ENCODE measurements around the gene FMNL3. TPM values are rescaled to one million over a fixed set of nuclear protein-coding genes. Genes with fewer than 3 reads are reported as not detected.

FMNL3 gene
- polyA plus RNA-seq, 1 experiment: 15.8 TPM

GRCh38 chr12:49692851-49693250, 14.4 kb downstream of the FMNL3 start:
- CTCF ChIA-PET: interaction anchor here (0.7 to 1.3 kb wide), 2 partner anchors 46 to 48 kb away, joined by 3 read pairs; partner anchors contain the start of gene TMBIM6
- DNase-seq (ENCODE audit: low read depth, low spot score): no peak
- POLR2A ChIA-PET: interaction anchor here (0.7 kb wide), 1 partner anchor 65 kb away, joined by 4 read pairs; no protein-coding TSS in a partner anchor
- H3K4me3 ChIP-seq (ENCODE audit: low read depth, low read length): no peak overlapping the region
- H3K27me3 ChIP-seq (ENCODE audit: control insufficient read depth, insufficient read depth, low read length): no peaks in the 10 kb centered on the region
- H3K27ac ChIP-seq (ENCODE audit: low read depth, low read length): no peak overlapping the region
- H3K9me3 ChIP-seq (ENCODE audit: control insufficient read depth, insufficient read depth, low read length): no peaks in the 10 kb centered on the region
- no peak for TF ChIP-seq CTCF (IDR thresholded peaks at IDR 0.05; ENCODE audit: low read depth, low read length)

- TF ChIP-seq CTCF (IDR thresholded peaks at IDR 0.05; ENCODE audit: low read depth, low read length): no peak
- no peaks in the 10 kb centered on the region for H3K27me3 ChIP-seq (ENCODE audit: control insufficient read depth, insufficient read depth, low read length)
- DNase-seq (ENCODE audit: low read depth, low spot score): no peak
- ChIA-PET POLR2A (interaction anchor here (0.6 to 1.4 kb wide), 3 partner anchors 16 to 76 kb away, joined by 3 to 7 read pairs (median 6); partner anchors contain the start of gene TMBIM6), CTCF (interaction anchor here (1.1 kb wide), 1 partner anchor 15 kb away, joined by 4 read pairs; no protein-coding TSS in a partner anchor)
- H3K9me3 ChIP-seq (ENCODE audit: control insufficient read depth, insufficient read depth, low read length): no peaks in the 10 kb centered on the region
- H3K4me3 ChIP-seq (ENCODE audit: low read depth, low read length): no peak overlapping the region
- no peak overlapping the region for H3K27ac ChIP-seq (ENCODE audit: low read depth, low read length)
These were observed 17.4 kb downstream of the FMNL3 start for GRCh38 chr12:49689785-49690184.

GRCh38 chr12:49689237-49689636, 18.0 kb downstream of the FMNL3 start:
- CTCF ChIA-PET: interaction anchor here (1.1 kb wide), 1 partner anchor 14 kb away, joined by 4 read pairs; no protein-coding TSS in a partner anchor
- Histone ChIP-seq H3K27me3 (ENCODE audit: control insufficient read depth, insufficient read depth, low read length) (no peaks in the 10 kb centered on the region), H3K27ac (ENCODE audit: low read depth, low read length) (no peak overlapping the region), H3K4me3 (ENCODE audit: low read depth, low read length) (no peak overlapping the region), H3K9me3 (ENCODE audit: control insufficient read depth, insufficient read depth, low read length) (no peaks in the 10 kb centered on the region)
- no peak for TF ChIP-seq CTCF (IDR thresholded peaks at IDR 0.05; ENCODE audit: low read depth, low read length)
- POLR2A ChIA-PET: interaction anchor here (1.3 kb wide), 1 partner anchor 16 kb away, joined by 6 read pairs; no protein-coding TSS in a partner anchor
- no peak for DNase-seq (ENCODE audit: low read depth, low spot score)

GRCh38 chr12:49687941-49688340, 19.3 kb downstream of the FMNL3 start:
- CTCF ChIA-PET: no interaction called here
- H3K27ac ChIP-seq (ENCODE audit: low read depth, low read length): no peak overlapping the region
- no peak for DNase-seq (ENCODE audit: low read depth, low spot score)
- H3K27me3 ChIP-seq (ENCODE audit: control insufficient read depth, insufficient read depth, low read length): no peaks in the 10 kb centered on the region
- no peaks in the 10 kb centered on the region for H3K9me3 ChIP-seq (ENCODE audit: control insufficient read depth, insufficient read depth, low read length)
- POLR2A ChIA-PET: interaction anchor here (0.6 kb wide), 1 partner anchor 95 kb away, joined by 3 read pairs; no protein-coding TSS in a partner anchor
- H3K4me3 ChIP-seq (ENCODE audit: low read depth, low read length): no peak overlapping the region
- TF ChIP-seq CTCF (IDR thresholded peaks at IDR 0.05; ENCODE audit: low read depth, low read length): no peak

GRCh38 chr12:49684310-49684854, 22.8 kb downstream of the FMNL3 start:
- Histone ChIP-seq H3K4me3 (ENCODE audit: low read depth, low read length) (no peak overlapping the region), H3K9me3 (ENCODE audit: control insufficient read depth, insufficient read depth, low read length) (no peaks in the 10 kb centered on the region), H3K27ac (ENCODE audit: low read depth, low read length) (no peak overlapping the region), H3K27me3 (ENCODE audit: control insufficient read depth, insufficient read depth, low read length) (no peaks in the 10 kb centered on the region)
- ChIA-PET POLR2A (no interaction called here), CTCF (interaction anchor here (1.1 kb wide), 1 partner anchor 11 kb away, joined by 3 read pairs; no protein-coding TSS in a partner anchor)
- no peak for DNase-seq (ENCODE audit: low read depth, low spot score)
- TF ChIP-seq CTCF (IDR thresholded peaks at IDR 0.05; ENCODE audit: low read depth, low read length): no peak

Measured in AG04450 (cell line).